Kidney (tissue), 14 donors: Measurements from ENCODE around the gene FAM32A. TPM values are rescaled to one million over a fixed set of nuclear protein-coding genes. Genes with fewer than 3 reads are reported as not detected.

ENCODE experiments used
- DNase-seq, 5 donors: peaks; one replicate each; pipeline ENCODE4 v3.0.0-alpha.2; 2013 to 2020
- FAIRE-seq: peaks from 2 replicates; lab custom pipeline; 2012; peaks lifted over from hg19 to GRCh38; lab: Jason Lieb, UNC
- H3K27ac ChIP-seq, 2 donors: one replicate each; pipeline ENCODE4 v1.7.0; 2013; ENCODE audit warnings: low read depth in 2 of 2, low read length in 2 of 2, inconsistent platforms in 1 of 2
- H3K27me3 ChIP-seq: one replicate; pipeline ENCODE4 v1.7.1; 2013; ENCODE audit warnings: low read length, inconsistent platforms; ENCODE audit not compliant: control insufficient read depth, insufficient read depth
- H3K36me3 ChIP-seq, 3 donors: one replicate each; pipeline versions ENCODE4 v1.7.0 to v1.7.1; 2013; ENCODE audit warnings: low read length in 3 of 3, control low read depth in 1 of 3, inconsistent platforms in 1 of 3; ENCODE audit not compliant: insufficient read depth in 3 of 3, control insufficient read depth in 2 of 3
- H3K4me1 ChIP-seq, 3 donors: one replicate each; pipeline versions ENCODE4 v1.7.0 to v1.7.1; 2013; ENCODE audit warnings: low read length in 3 of 3, inconsistent platforms in 1 of 3, low read depth in 1 of 3; ENCODE audit not compliant: control insufficient read depth in 2 of 3, insufficient read depth in 2 of 3
- H3K4me3 ChIP-seq, 3 donors: one replicate each; pipeline versions ENCODE4 v1.7.0 to v1.8.1; 2013; ENCODE audit warnings: low read length in 3 of 3, control low read depth in 1 of 3, inconsistent platforms in 1 of 3
- H3K9ac ChIP-seq, 3 donors: one replicate each; pipeline versions ENCODE4 v1.7.0 to v1.7.1; 2013; ENCODE audit warnings: low read length in 3 of 3, control low read depth in 1 of 3, inconsistent platforms in 1 of 3
- H3K9me3 ChIP-seq, 3 donors: one replicate each; pipeline versions ENCODE4 v1.7.0 to v1.7.1; 2013; ENCODE audit warnings: low read length in 3 of 3, control low read depth in 1 of 3, inconsistent platforms in 1 of 3; ENCODE audit not compliant: control insufficient read depth in 2 of 3, insufficient read depth in 1 of 3
- intact Hi-C: fragments of 100-400 bp; cut with DNase I; formaldehyde crosslinking; loops from one replicate; pipeline ENCODE4 v1.11.1; 2022
- polyA plus RNA-seq: library from polyadenylated mRNA; stranded (reverse); fragments of 350-450 nt; fragmentation: Illumina TruSeq; extraction: RNeasy Lipid Tissue Mini Kit (QIAGEN cat#74804); gene quantifications from one replicate; pipeline ENCODE4 v1.2.3, GENCODE V29; 2014; ENCODE audit warnings: low read depth, low replicate concordance; ENCODE audit not compliant: insufficient read depth
- total RNA-seq: library from RNA; stranded (reverse); fragmentation: NEBNext Ultra II Directional; extraction: Animal tissue kit (Norgen Biotek cat#: 25700); gene quantifications from one replicate; pipeline ENCODE4 v1.2.1, GENCODE V29; 2021
- TF ChIP-seq, protein P1 (sequence below): IDR thresholded peaks from 3 replicates; pipeline ENCODE4 v1.5.1; 2012; ENCODE audit warnings: mild to moderate bottlenecking, moderate library complexity, borderline replicate concordance; ENCODE audit not compliant: insufficient read depth; ENCODE audit errors: extremely low read depth
- donor health status: control.
- donor health status: control.
- donor health status: control.
- donor health status: control.
- donor health status: control.
- donor health status: DM: yes; HTN: yes; CAD: no.
- donor health status: Normal renal cell carcinoma (clear cell type).

FAM32A gene
- total and polyA plus RNA-seq, 2 donors from 2014 or later = 53.5 to 105 TPM

DNA sequence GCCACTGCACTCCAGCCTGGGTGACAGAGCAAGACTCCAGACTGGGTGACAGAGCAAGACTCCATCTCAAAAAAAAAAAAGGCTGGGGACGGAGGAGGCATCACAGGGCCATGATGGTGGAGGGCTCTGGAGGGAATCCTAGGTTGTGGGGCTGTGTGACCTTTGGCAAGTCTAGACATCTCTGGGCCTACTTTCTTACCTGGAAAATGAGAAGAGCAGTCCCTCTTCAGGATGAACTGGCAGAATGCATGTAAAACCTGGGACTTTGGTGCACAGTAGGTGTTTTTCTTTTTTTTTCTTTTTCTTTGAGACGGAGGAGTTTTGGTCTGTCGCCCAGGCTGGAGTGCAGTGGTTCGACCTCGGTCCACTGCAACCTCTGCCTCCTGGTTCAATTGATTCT is 25.6 kb upstream of the FAM32A start:
- TF ChIP-seq, protein P1, sequence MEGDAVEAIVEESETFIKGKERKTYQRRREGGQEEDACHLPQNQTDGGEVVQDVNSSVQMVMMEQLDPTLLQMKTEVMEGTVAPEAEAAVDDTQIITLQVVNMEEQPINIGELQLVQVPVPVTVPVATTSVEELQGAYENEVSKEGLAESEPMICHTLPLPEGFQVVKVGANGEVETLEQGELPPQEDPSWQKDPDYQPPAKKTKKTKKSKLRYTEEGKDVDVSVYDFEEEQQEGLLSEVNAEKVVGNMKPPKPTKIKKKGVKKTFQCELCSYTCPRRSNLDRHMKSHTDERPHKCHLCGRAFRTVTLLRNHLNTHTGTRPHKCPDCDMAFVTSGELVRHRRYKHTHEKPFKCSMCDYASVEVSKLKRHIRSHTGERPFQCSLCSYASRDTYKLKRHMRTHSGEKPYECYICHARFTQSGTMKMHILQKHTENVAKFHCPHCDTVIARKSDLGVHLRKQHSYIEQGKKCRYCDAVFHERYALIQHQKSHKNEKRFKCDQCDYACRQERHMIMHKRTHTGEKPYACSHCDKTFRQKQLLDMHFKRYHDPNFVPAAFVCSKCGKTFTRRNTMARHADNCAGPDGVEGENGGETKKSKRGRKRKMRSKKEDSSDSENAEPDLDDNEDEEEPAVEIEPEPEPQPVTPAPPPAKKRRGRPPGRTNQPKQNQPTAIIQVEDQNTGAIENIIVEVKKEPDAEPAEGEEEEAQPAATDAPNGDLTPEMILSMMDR = no peak
- H3K4me3 ChIP-seq = no peak overlapping the region
- no peak overlapping the region for H3K9ac ChIP-seq
- no peaks in the 10 kb centered on the region for H3K27me3 ChIP-seq
- H3K36me3 ChIP-seq = no peaks in the 10 kb centered on the region
- H3K4me1 ChIP-seq = no peaks in the 10 kb centered on the region
- intact Hi-C loops = no loop called here
- no peak for FAIRE-seq
- no peak for DNase-seq
- H3K9me3 ChIP-seq = no peaks in the 10 kb centered on the region
- H3K27ac ChIP-seq = no peak overlapping the region

DNA sequence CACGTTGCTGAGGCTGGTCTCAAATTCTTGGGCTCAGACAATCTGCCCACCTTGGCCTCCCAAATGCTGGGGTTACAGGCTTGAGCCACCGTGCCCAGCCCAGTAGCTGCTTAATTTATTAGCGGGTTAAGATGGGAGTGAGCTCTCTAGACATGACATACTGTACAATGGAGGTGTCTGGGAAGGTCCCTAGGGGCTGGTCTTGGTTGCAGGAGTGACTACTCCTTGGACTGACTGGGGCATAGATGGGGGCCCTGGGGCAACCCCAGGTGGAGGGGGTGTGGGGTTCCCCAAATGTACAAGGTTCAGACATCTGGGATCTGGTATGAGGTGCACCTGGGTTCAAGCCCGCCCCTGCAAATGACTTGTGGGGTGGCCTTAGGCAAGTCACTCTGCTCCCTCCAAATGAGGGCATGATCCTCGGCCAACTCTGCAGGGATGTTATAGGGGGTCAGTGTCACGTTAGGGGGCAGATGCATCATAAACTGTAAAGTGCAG is 24.7 kb upstream of the FAM32A start:
- no peaks in the 10 kb centered on the region for H3K36me3 ChIP-seq
- H3K27ac ChIP-seq = no peak overlapping the region
- DNase-seq (no peak), FAIRE-seq (no peak)
- no peaks in the 10 kb centered on the region for H3K27me3 ChIP-seq
- intact Hi-C loops = no loop called here
- TF ChIP-seq, protein P1 = no peak
- no peaks in the 10 kb centered on the region for H3K9me3 ChIP-seq
- H3K4me3 ChIP-seq = no peak overlapping the region
- no peak overlapping the region for H3K9ac ChIP-seq
- no peaks in the 10 kb centered on the region for H3K4me1 ChIP-seq

DNA sequence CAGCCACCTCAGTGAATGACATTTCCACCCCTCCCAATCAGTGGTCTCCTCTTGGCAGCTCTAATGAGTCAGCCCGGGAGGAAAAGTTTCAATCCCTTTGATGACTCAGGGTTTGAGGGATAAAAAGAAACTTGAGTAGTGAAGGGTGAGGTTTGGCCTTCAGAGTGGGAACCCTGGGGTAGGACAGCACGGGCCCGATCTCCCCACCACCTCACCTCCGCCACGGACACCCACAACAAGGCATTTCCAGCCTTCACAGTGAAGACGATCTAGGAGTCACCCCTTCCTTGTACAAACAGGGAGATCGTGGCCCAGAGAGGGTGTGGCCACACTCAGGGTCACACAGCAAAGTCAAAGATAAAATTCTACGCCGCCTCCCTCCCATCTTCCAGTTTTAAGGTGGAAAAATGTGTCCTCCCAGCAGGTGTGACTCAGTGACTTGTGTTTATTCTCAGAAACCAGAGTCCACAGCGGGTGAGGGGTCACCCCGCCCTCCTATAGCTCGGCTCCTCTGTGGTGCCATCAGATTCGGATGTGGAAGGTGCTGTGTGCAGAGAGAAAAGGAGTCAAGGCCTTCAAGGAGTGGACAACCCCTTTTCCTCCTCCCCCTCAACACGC is 24.2 kb upstream of the FAM32A start:
- Histone ChIP-seq H3K4me3 (no peak overlapping the region), H3K27ac (no peak overlapping the region), H3K4me1 (no peaks in the 10 kb centered on the region), H3K27me3 (no peaks in the 10 kb centered on the region), H3K36me3 (no peaks in the 10 kb centered on the region), H3K9ac (no peak overlapping the region), H3K9me3 (no peaks in the 10 kb centered on the region)
- intact Hi-C loops = no loop called here
- DNase-seq = no peak
- no peak for FAIRE-seq
- TF ChIP-seq, protein P1 = no peak
